ENCODE results near the gene DUS3L.

DNA sequence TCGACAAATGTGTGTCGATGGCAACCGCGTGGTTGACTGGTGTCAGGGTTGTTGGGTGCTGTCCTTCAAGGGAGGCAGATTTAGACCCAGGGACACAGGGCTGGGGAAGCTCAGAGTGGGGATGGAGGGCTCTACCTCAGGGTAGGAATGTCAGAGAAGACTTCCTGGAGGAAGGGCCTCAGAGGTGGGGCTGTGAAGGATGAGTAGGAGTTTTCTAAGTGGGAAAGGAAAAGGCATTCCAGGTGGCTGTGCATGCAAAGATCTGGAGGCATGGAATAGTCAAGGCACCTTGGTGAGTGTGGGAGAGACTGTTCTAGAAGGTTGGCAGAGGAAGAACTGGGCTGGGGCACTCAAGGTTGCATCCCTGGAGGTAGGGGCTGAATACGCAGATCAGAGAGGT lies 15.9 kb upstream of the DUS3L start:
- TF ChIP-seq POLR2A (IDR thresholded peaks at IDR 0.05; ENCODE audit: low read depth), result no peak
- TF ChIP-seq, protein P1, sequence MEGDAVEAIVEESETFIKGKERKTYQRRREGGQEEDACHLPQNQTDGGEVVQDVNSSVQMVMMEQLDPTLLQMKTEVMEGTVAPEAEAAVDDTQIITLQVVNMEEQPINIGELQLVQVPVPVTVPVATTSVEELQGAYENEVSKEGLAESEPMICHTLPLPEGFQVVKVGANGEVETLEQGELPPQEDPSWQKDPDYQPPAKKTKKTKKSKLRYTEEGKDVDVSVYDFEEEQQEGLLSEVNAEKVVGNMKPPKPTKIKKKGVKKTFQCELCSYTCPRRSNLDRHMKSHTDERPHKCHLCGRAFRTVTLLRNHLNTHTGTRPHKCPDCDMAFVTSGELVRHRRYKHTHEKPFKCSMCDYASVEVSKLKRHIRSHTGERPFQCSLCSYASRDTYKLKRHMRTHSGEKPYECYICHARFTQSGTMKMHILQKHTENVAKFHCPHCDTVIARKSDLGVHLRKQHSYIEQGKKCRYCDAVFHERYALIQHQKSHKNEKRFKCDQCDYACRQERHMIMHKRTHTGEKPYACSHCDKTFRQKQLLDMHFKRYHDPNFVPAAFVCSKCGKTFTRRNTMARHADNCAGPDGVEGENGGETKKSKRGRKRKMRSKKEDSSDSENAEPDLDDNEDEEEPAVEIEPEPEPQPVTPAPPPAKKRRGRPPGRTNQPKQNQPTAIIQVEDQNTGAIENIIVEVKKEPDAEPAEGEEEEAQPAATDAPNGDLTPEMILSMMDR (IDR thresholded peaks at IDR 0.05), result no peak

All from esophagus muscularis mucosa (tissue), 3 donors.